ENCODE measurements around the gene TP53INP2. TPM values are rescaled to one million over a fixed set of nuclear protein-coding genes. Genes with fewer than 3 reads are reported as not detected.

Gene TP53INP2
- total and polyA plus RNA-seq, 2 of the 4 experiments (the other 2 are of a cell fraction): 1.3 to 7.4 TPM

DNA sequence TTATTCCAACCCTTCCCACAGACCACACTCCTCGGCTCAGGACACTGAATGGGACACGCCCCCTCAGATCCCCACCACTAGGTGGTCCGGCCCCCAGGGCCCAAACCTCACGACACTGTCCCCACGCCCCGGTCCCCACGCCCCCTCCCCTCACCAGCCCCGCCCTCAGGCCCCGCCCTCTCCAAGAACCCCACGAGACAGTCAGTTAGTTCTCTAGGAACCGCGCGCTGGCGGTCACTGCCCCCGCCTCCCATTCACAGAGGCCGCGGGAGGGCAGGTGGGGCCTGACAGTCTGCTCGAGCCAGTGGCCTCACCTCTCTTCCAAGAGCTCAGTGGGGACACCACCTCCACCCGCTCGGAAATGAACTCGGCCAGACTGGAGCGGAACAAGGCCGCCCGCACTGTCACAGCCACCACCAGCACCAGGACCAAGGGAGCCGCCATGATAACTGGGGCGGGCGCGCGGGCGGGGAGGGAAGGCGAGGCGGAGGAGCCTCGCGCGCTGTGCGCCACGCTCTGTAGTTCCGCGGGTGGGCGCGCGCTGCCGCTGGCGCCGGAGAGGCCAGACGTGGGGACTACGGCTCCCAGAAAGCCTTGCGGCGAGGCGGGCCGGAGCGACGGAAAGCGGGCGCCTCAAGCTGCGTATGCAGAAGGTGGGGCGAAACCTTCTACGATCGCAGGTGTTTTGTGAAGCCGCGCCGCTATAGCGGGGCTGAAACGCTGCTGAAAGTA, 27.3 kb upstream of the TP53INP2 start, which contains the start of gene PIGU (continued):
- TF ChIP-seq SMC3 (IDR thresholded peaks at IDR 0.05; ENCODE audit: low read depth, low read length): no peak
- no peak for TF ChIP-seq RCOR1 (IDR thresholded peaks at IDR 0.05; ENCODE audit: insufficient replicate concordance, low read length)
- TF ChIP-seq POLR2A (IDR thresholded peaks at IDR 0.05; ENCODE audit: low read depth, low read length): 0 out of 2 replicates have a peak, but pooled peaks have one; percentile 43

DNA sequence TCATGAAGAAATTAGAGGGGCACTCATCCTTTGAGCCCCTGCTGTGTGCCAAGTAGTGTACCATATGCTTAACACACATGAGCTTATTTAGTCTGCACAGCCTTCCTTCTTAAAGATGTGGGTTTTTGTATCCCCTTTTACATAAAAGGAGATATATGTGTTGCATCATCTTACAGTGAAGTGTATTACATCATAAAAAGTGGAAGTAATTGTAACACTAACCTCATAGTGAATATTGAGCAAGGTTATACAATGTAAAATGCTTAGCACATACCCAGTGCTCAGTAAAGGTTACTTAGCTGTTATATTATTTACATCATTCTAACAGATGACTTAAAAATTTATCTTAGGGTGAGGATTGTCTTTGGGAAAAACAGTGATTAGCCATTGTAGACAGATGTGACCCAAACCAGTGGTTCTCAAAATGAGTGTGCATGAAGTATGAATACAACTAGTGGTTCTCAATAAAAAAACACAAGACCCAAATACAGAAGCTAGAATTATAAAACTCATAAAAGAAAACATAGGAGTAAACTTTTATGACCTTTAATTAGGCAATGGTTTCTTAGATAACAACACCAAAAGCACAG, 23.5 kb upstream of the TP53INP2 start:
- no peak overlapping the region for H4K91ac ChIP-seq (ENCODE audit: insufficient read depth, low read depth, low read length)
- no peak overlapping the region for H3K18ac ChIP-seq (ENCODE audit: low read depth, low read length)
- H3K4me1 ChIP-seq (ENCODE audit: control insufficient read depth, insufficient read depth, low read length): 0 out of 2 replicates have a peak, but pooled peaks cover under 1% of the 10 kb centered on the region
- in situ Hi-C loops (cut with MboI; ENCODE audit: low sequenced_read_pairs): no loop called here
- no peak overlapping the region for H3K14ac ChIP-seq (replicated peaks; ENCODE audit: low read depth, low read length)
- H2AFZ ChIP-seq (replicated peaks; ENCODE audit: low read length, poor library complexity): no peak overlapping the region
- H2AK9ac ChIP-seq (replicated peaks; ENCODE audit: low read depth, low read length, poor library complexity): no peak overlapping the region
- no peak overlapping the region for H3K9ac ChIP-seq (ENCODE audit: low read depth, low read length)
- CTCF ChIA-PET: no interaction called here
- no peak for ATAC-seq (ENCODE audit: low read depth)
- no peak overlapping the region for H2AK5ac ChIP-seq (ENCODE audit: low read depth, low read length)
- no peak overlapping the region for H2BK20ac ChIP-seq (ENCODE audit: low read depth, low read length)
- H3K4me2 ChIP-seq (ENCODE audit: low read depth, low read length): no peak overlapping the region
- H2BK120ac ChIP-seq (ENCODE audit: low read depth, low read length): no peak overlapping the region
- no peaks in the 10 kb centered on the region for H4K20me1 ChIP-seq (ENCODE audit: insufficient read depth, low read length)
- no peak overlapping the region for H2BK5ac ChIP-seq (ENCODE audit: low read depth, low read length, poor library complexity, severe bottlenecking)
- no peak overlapping the region for H2BK15ac ChIP-seq (ENCODE audit: low read depth, low read length)
- no peaks in the 10 kb centered on the region for H3K9me3 ChIP-seq (ENCODE audit: control insufficient read depth, insufficient read depth, low read length)
- H4K5ac ChIP-seq (ENCODE audit: low read depth, low read length): no peak overlapping the region
- POLR2A ChIA-PET (ENCODE audit: unreplicated experiment): no interaction called here
- H3K23ac ChIP-seq (ENCODE audit: low read depth, low read length): no peak overlapping the region
- intact Hi-C loops (cut with micrococcal nuclease): no loop called here
- H3K9me1 ChIP-seq (ENCODE audit: insufficient read depth, low read length): no peaks in the 10 kb centered on the region; the same call in 1 of the 2 replicates
- TF ChIP-seq MXI1 (IDR thresholded peaks at IDR 0.05; ENCODE audit: borderline replicate concordance, low read depth, low read length) (no peak), CEBPB (IDR thresholded peaks at IDR 0.05; ENCODE audit: low read depth, low read length) (peak; percentile 86)
- TF ChIP-seq, protein P1, sequence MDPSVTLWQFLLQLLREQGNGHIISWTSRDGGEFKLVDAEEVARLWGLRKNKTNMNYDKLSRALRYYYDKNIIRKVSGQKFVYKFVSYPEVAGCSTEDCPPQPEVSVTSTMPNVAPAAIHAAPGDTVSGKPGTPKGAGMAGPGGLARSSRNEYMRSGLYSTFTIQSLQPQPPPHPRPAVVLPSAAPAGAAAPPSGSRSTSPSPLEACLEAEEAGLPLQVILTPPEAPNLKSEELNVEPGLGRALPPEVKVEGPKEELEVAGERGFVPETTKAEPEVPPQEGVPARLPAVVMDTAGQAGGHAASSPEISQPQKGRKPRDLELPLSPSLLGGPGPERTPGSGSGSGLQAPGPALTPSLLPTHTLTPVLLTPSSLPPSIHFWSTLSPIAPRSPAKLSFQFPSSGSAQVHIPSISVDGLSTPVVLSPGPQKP (IDR thresholded peaks at IDR 0.05; ENCODE audit: borderline replicate concordance, low read depth, low read length): no peak
- no TSS peak for BruUV-seq (replicated peaks)
- no peak for DNase-seq
- no peak overlapping the region for H4K8ac ChIP-seq (ENCODE audit: low read depth in 2 of 2, low read length in 2 of 2)
- no peaks in the 10 kb centered on the region for H3K36me3 ChIP-seq (ENCODE audit: control insufficient read depth, insufficient read depth, low read length)
- H3K4me3 ChIP-seq (ENCODE audit: insufficient read depth, low read depth, low read length): no peak overlapping the region
- H3K79me1 ChIP-seq (ENCODE audit: low read depth in 1 of 2, low read length in 2 of 2): peaks cover 3 to 8% of the 10 kb centered on the region in 2 experiments; a peak in 3 of 4 replicates
- no peak overlapping the region for H3K27ac ChIP-seq (ENCODE audit: insufficient read depth, low read length)
- H3K27me3 ChIP-seq (ENCODE audit: control insufficient read depth, insufficient read depth, low read length): no peaks in the 10 kb centered on the region
- H3K4ac ChIP-seq (ENCODE audit: low read depth, low read length): no peak overlapping the region
- dilution Hi-C loops (cut with HindIII; ENCODE audit: low sequenced_read_pairs, unreplicated experiment): no loop called here
- no peak overlapping the region for H3K56ac ChIP-seq (ENCODE audit: extremely low read depth, insufficient read depth, low read length)
